GM19043 (cell line): ENCODE data around the gene ENGASE.

Source experiments
- ATAC-seq: cut with Tn5 transposase; IDR thresholded peaks from one replicate; pipeline ENCODE4 v1.9.1; 2021; ENCODE audit warnings: low read depth; ENCODE audit not compliant: unreplicated experiment

Gene ENGASE

GRCh38 chr17:79079421-79080200 lies 5.0 kb downstream of the ENGASE start:
- no peak for ATAC-seq

- ATAC-seq = no peak
Measured at GRCh38 chr17:79080349-79080748, 5.7 kb downstream of the ENGASE start.

- no peak for ATAC-seq
Measured at GRCh38 chr17:79080761-79081290, 6.2 kb downstream of the ENGASE start.

- no peak for ATAC-seq
Measured at GRCh38 chr17:79081571-79082276, 7.1 kb downstream of the ENGASE start.

- ATAC-seq = no peak
Measured at GRCh38 chr17:79082311-79083190, 7.9 kb downstream of the ENGASE start.

GRCh38 chr17:79083191-79083971 lies 8.8 kb downstream of the ENGASE start:
- no peak for ATAC-seq

GRCh38 chr17:79084291-79085153 lies 9.9 kb downstream of the ENGASE start:
- ATAC-seq = no peak

GRCh38 chr17:79085154-79085920 lies 10.7 kb downstream of the ENGASE start:
- no peak for ATAC-seq

- ATAC-seq = no peak
Measured at GRCh38 chr17:79085921-79086551, 11.4 kb downstream of the ENGASE start.

GRCh38 chr17:79086609-79087427 lies 12.2 kb downstream of the ENGASE start:
- no peak for ATAC-seq

GRCh38 chr17:79087428-79088143 lies 13.0 kb downstream of the ENGASE start:
- ATAC-seq = no peak

- no peak for ATAC-seq
Measured at GRCh38 chr17:79088247-79088996, 13.8 kb downstream of the ENGASE start.

- no peak for ATAC-seq
Measured at GRCh38 chr17:79088997-79089328, 14.3 kb downstream of the ENGASE start.

GRCh38 chr17:79089720-79090442 lies 15.3 kb downstream of the ENGASE start:
- no peak for ATAC-seq
